ENCODE measurements around the gene PKD1L1.

The PKD1L1 gene

DNA sequence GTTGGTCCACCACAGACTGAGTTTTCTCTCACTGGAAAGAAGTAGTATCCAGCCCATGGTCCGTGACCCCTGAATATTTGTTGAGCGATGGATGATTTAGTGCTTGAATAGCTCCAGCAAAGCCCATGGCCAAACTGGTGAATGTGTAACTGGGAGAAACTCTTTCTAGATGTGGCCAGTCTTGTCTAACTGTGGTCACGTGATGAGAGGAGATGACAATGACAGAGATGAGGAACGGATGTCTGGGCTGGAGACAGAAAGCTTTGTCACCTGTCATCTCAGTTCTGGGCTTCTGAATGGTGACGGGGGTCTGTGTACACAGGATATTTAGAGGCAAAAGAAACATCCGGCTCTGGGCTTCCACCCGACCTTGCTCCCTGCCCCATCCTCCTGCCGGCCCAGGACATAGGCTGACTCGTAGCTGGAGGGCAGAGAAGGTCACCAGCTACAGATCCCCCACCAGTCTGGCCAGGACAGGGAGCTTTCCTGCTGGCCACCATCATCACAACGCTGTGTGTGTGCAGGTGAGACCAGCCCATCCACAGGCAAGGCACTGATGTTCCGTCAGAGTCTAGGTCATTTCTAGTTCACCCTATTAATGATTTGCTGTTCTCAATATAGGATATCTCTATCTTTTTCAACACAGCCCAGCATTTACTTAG, 213.8 kb downstream of the PKD1L1 start:
- TF ChIP-seq, protein P1, sequence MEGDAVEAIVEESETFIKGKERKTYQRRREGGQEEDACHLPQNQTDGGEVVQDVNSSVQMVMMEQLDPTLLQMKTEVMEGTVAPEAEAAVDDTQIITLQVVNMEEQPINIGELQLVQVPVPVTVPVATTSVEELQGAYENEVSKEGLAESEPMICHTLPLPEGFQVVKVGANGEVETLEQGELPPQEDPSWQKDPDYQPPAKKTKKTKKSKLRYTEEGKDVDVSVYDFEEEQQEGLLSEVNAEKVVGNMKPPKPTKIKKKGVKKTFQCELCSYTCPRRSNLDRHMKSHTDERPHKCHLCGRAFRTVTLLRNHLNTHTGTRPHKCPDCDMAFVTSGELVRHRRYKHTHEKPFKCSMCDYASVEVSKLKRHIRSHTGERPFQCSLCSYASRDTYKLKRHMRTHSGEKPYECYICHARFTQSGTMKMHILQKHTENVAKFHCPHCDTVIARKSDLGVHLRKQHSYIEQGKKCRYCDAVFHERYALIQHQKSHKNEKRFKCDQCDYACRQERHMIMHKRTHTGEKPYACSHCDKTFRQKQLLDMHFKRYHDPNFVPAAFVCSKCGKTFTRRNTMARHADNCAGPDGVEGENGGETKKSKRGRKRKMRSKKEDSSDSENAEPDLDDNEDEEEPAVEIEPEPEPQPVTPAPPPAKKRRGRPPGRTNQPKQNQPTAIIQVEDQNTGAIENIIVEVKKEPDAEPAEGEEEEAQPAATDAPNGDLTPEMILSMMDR (conservative IDR thresholded peaks at IDR 0.05), result no peak
- H3K27ac ChIP-seq, result no peak overlapping the region

- TF ChIP-seq, protein P1 (conservative IDR thresholded peaks at IDR 0.05), result no peak
- H3K27ac ChIP-seq, result no peak overlapping the region
Measured at GRCh38 chr7:47730142-47730541, 218.1 kb downstream of the PKD1L1 start.

DNA sequence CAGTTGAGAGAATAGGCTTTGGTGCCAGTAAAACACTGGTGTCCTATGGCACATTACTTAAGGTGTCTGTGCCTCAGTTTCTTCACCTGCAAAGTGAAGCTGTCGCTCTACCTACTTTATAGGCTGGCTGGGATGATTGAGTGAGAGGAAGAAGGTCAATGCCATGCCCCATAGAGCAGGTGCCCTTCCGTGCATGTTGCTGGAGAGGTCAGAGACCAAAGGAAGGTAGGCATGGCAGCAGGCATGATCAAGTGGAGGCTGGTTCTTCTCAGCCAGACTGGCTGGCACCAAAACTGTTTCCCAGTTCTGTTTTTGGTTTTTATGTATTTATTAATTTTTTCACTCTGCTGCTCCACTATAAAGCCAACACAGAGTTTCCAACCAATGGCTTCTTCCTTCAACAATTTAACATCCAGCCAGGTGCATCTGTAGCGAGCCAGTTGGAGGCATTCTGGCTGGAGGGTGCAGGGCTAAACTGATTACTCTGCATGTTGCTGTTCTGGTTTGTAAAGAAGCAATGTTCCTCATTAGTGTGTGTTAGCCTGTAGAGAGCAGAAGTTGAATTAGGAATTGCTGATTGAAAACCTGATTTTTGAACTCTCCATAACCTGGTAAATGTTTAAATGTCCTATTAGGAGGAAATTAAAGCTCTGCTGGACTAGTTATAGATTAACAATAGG, 222.1 kb downstream of the PKD1L1 start:
- TF ChIP-seq, protein P1 (conservative IDR thresholded peaks at IDR 0.05), result no peak
- no peak overlapping the region for H3K27ac ChIP-seq

- no peak overlapping the region for H3K27ac ChIP-seq
- TF ChIP-seq, protein P1 (conservative IDR thresholded peaks at IDR 0.05), result no peak
Measured at GRCh38 chr7:47725031-47725780, 223.1 kb downstream of the PKD1L1 start.

Data from VCaP (cell line).